HG02763 (cell line): ENCODE measurements around the gene IGF1R.

ENCODE experiments used
- ATAC-seq: cut with Tn5 transposase; IDR thresholded peaks from one replicate; pipeline ENCODE4 v1.9.1; 2021; ENCODE audit warnings: mild to moderate bottlenecking, moderate library complexity; ENCODE audit not compliant: unreplicated experiment

Gene IGF1R

GRCh38 chr15:98700519-98700918 lies 52.2 kb downstream of the IGF1R start:
- ATAC-seq: no peak

- no peak for ATAC-seq
Observed at GRCh38 chr15:98703126-98703685, 54.9 kb downstream of the IGF1R start.

GRCh38 chr15:98705070-98705469 lies 56.7 kb downstream of the IGF1R start:
- ATAC-seq: no peak

- no peak for ATAC-seq
Observed at GRCh38 chr15:98706387-98706786, 58.0 kb downstream of the IGF1R start.

GRCh38 chr15:98706986-98707385 lies 58.6 kb downstream of the IGF1R start:
- no peak for ATAC-seq

GRCh38 chr15:98708037-98708590 lies 59.8 kb downstream of the IGF1R start:
- ATAC-seq: no peak

GRCh38 chr15:98711810-98712209 lies 63.5 kb downstream of the IGF1R start:
- ATAC-seq: no peak

- ATAC-seq: no peak
Observed at GRCh38 chr15:98712845-98713584, 64.7 kb downstream of the IGF1R start.

GRCh38 chr15:98713585-98714001 lies 65.3 kb downstream of the IGF1R start:
- ATAC-seq: no peak

GRCh38 chr15:98714922-98715321 lies 66.6 kb downstream of the IGF1R start:
- no peak for ATAC-seq

GRCh38 chr15:98715401-98715800 lies 67.1 kb downstream of the IGF1R start:
- ATAC-seq: no peak

GRCh38 chr15:98715890-98716443 lies 67.6 kb downstream of the IGF1R start:
- no peak for ATAC-seq

- no peak for ATAC-seq
Observed at GRCh38 chr15:98717371-98717770, 69.0 kb downstream of the IGF1R start.

GRCh38 chr15:98717942-98718341 lies 69.6 kb downstream of the IGF1R start:
- no peak for ATAC-seq

- no peak for ATAC-seq
Observed at GRCh38 chr15:98718426-98719136, 70.2 kb downstream of the IGF1R start.

- ATAC-seq: no peak
Observed at GRCh38 chr15:98719137-98719740, 70.9 kb downstream of the IGF1R start.

GRCh38 chr15:98720031-98720430 lies 71.7 kb downstream of the IGF1R start:
- no peak for ATAC-seq

- ATAC-seq: no peak
Observed at GRCh38 chr15:98720577-98721565, 72.5 kb downstream of the IGF1R start.

GRCh38 chr15:98722209-98722608 lies 73.9 kb downstream of the IGF1R start:
- ATAC-seq: no peak

GRCh38 chr15:98722645-98723044 lies 74.3 kb downstream of the IGF1R start:
- ATAC-seq: no peak
